HepG2 (cell line): Measurements from ENCODE around the gene SNX9. TPM values are rescaled to one million over a fixed set of nuclear protein-coding genes. Genes with fewer than 3 reads are reported as not detected.
A peak's percentile ranks its signal among the peaks of the same experiment; 100 is the strongest.

ENCODE experiments used
- FOXC1 ChIP-seq: sonication (generic); formaldehyde crosslinking; IDR thresholded peaks from 2 replicates; pipeline ENCODE4 v1.8.0; 2022; ENCODE audit warnings: mild to moderate bottlenecking, missing genetic modification reagents, borderline replicate concordance
- GPBP1L1 ChIP-seq: sonication (generic); formaldehyde crosslinking; IDR thresholded peaks from 2 replicates; pipeline ENCODE4 v1.5.0; 2020; ENCODE audit warnings: mild to moderate bottlenecking, missing genetic modification reagents
- HIC2 ChIP-seq: sonication (generic); formaldehyde crosslinking; IDR thresholded peaks from 2 replicates; pipeline ENCODE4 v1.9.0; 2022; ENCODE audit warnings: low read depth, missing genetic modification reagents
- KAT2B ChIP-seq: fragments of 150-350 bp; IDR thresholded peaks from 2 replicates; pipeline ENCODE4 v1.6.1; 2014; ENCODE audit warnings: low read depth, low read length, borderline replicate concordance
- MBD4 ChIP-seq: IDR thresholded peaks from 2 replicates; pipeline ENCODE4 v1.6.1; 2012; ENCODE audit warnings: low read length, inconsistent platforms, borderline replicate concordance
- MEIS1 ChIP-seq: sonication (generic); formaldehyde crosslinking; IDR thresholded peaks from 2 replicates; pipeline ENCODE4 v1.9.0; 2021; ENCODE audit warnings: mild to moderate bottlenecking, missing genetic modification reagents, moderate library complexity, borderline replicate concordance
- MIER3 ChIP-seq: IDR thresholded peaks from 2 replicates; pipeline ENCODE4 v1.6.1; 2016; ENCODE audit warnings: missing compliant biosample characterization, borderline replicate concordance
- MZF1 ChIP-seq: sonication (generic); formaldehyde crosslinking; IDR thresholded peaks from 2 replicates; pipeline ENCODE4 v1.8.1; 2023; ENCODE audit warnings: mild to moderate bottlenecking, missing genetic modification reagents, borderline replicate concordance
- POLR2AphosphoS5 ChIP-seq: IDR thresholded peaks from 2 replicates; pipeline ENCODE4 v1.6.1; 2012; ENCODE audit warnings: low read depth, low read length
- SIN3B ChIP-seq: fragments of 150-350 bp; IDR thresholded peaks from 2 replicates; pipeline ENCODE4 v1.6.1; 2014; ENCODE audit warnings: low read length
- TBL1XR1 ChIP-seq: fragments of 150-350 bp; IDR thresholded peaks from 2 replicates; pipeline ENCODE4 v1.6.1; 2014; ENCODE audit warnings: borderline replicate concordance, low read length; ENCODE audit not compliant: partially characterized antibody
- ZBTB1 ChIP-seq: sonication (generic); formaldehyde crosslinking; IDR thresholded peaks from 2 replicates; pipeline ENCODE4 v1.4.0; 2020; ENCODE audit warnings: missing genetic modification reagents, borderline replicate concordance
- ZFAT ChIP-seq: sonication (generic); formaldehyde crosslinking; conservative IDR thresholded peaks from 2 replicates; pipeline ENCODE4 v1.8.1; 2023; ENCODE audit warnings: missing genetic modification reagents, inconsistent platforms
- ZNF33B ChIP-seq: sonication (generic); formaldehyde crosslinking; IDR thresholded peaks from 2 replicates; pipeline ENCODE4 v1.5.1; 2020; ENCODE audit warnings: mild to moderate bottlenecking, missing genetic modification reagents
- ZNF460 ChIP-seq: sonication (generic); formaldehyde crosslinking; IDR thresholded peaks from 2 replicates; pipeline ENCODE4 v1.5.1; 2020; ENCODE audit warnings: missing genetic modification reagents, mild to moderate bottlenecking, borderline replicate concordance
- ZNF567 ChIP-seq: sonication (generic); formaldehyde crosslinking; IDR thresholded peaks from 2 replicates; pipeline ENCODE4 v1.8.1; 2023; ENCODE audit warnings: mild to moderate bottlenecking, missing genetic modification reagents, borderline replicate concordance
- polyA plus RNA-seq, 8 experiments: library from polyadenylated mRNA; depleted of rRNA in 3 of 8; stranded (reverse) in 7 of 8; unstranded in 1 of 8; fragments of >200 nt; fragmentation: Illumina TruSeq in 4 of 8; extraction: Trizol in 4 of 8; gene quantifications; 2 replicates each; pipeline versions ENCODE4 v1.2.1 to v1.2.3, GENCODE V29; 2011 to 2016; ENCODE audit warnings: low read depth in 4 of 8, missing spikeins in 1 of 8, mixed read lengths in 1 of 8; ENCODE audit not compliant: insufficient read depth in 1 of 8
- total RNA-seq, 5 experiments: library from RNA; depleted of rRNA; stranded (reverse); fragments of >200 nt; fragmentation: Illumina TruSeq; extraction: Trizol; gene quantifications; 2 replicates each; pipeline ENCODE4 v1.2.3, GENCODE V29; 2016; ENCODE audit warnings: low read depth in 1 of 5
- TF ChIP-seq, protein P1 (sequence below): sonication (generic); formaldehyde crosslinking; IDR thresholded peaks from 2 replicates; pipeline ENCODE4 v1.8.0; 2022; ENCODE audit warnings: low read depth, missing genetic modification reagents

Gene SNX9
- total and polyA plus RNA-seq, 2 of the 13 experiments (the other 11 are each of a cell fraction or from before 2014, with no cell fraction given) = 21.9 to 36.0 TPM

DNA sequence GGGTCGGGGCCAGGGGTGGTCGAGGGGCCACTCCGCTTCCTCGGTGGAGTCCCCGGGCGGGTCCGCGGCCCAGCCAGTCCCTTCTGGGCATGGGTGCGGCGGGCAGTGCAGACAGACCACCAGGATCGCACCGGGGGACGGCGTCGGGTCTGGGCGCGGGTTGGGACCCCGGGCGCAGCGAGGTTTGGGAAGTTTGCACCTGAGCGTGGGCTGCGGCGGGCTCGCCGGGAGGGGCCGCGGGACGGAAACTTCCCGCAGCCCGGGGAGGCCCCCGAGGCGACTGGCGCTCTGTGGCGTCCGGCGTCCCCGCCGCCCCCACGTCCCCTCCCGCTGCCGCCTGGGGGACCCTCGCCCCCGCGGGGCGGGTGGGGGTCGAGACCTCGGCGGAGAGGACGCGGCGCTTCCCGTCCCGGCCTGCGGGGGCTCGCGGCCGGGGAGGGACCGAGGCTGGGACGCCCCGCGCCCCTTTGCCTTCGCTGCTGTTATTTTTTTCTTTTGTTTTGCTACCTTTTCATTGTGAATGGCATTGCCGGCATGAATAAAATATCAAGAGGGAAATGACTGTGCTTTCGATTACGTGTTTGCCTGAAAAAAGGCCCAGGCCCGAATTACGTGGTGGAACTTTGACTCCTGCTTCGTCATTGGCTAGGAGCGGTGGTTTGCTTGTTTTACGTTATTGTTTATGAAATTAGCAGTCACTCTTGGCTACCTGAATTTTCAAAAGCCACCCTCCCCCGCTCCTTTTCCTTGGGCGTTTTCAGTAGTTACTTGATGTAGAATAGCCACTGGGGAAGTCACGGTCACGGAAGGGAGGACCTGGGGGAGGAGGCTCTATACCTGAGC lies 703 bp downstream of the SNX9 start (continued):
- no peak for TF ChIP-seq GPBP1L1
- TF ChIP-seq ZNF33B (CRISPR knock-in tag) = no peak
- no peak for TF ChIP-seq TBL1XR1
- TF ChIP-seq MBD4 = no peak
- TF ChIP-seq ZFAT (CRISPR knock-in tag) = no peak
- TF ChIP-seq KAT2B = no peak
- peak; percentile 57 for TF ChIP-seq POLR2AphosphoS5
- no peak for TF ChIP-seq SIN3B
- TF ChIP-seq FOXC1 (CRISPR knock-in tag) = 0 out of 2 replicates have a peak, but pooled peaks have one; percentile 11
- TF ChIP-seq MIER3 (CRISPR knock-in tag) = no peak
- no peak for TF ChIP-seq ZNF567 (CRISPR knock-in tag)
- 0 out of 2 replicates have a peak, but pooled peaks have one; percentile 60 for TF ChIP-seq MEIS1 (CRISPR knock-in tag)
- TF ChIP-seq, protein P1, sequence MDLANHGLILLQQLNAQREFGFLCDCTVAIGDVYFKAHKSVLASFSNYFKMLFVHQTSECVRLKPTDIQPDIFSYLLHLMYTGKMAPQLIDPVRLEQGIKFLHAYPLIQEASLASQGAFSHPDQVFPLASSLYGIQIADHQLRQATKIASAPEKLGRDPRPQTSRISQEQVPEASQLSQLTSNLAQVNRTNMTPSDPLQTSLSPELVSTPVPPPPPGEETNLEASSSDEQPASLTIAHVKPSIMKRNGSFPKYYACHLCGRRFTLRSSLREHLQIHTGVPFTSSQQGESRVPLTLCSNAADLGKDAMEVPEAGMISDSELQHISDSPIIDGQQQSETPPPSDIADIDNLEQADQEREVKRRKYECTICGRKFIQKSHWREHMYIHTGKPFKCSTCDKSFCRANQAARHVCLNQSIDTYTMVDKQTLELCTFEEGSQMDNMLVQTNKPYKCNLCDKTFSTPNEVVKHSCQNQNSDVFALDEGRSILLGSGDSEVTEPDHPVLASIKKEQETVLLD (CRISPR knock-in tag) = peak; percentile 15; the same call in 1 of the 2 replicates
- no peak for TF ChIP-seq ZNF460
- TF ChIP-seq ZBTB1 (CRISPR knock-in tag) = no peak
- TF ChIP-seq MZF1 = no peak
- TF ChIP-seq HIC2 (CRISPR knock-in tag) = no peak
